ENCODE results near the gene RAB6B. TPM values are rescaled to one million over a fixed set of nuclear protein-coding genes. Genes with fewer than 3 reads are reported as not detected.

Gene RAB6B
- total and polyA plus RNA-seq, 7 donors = 0.93 to 3.8 (median 2.0) TPM

DNA sequence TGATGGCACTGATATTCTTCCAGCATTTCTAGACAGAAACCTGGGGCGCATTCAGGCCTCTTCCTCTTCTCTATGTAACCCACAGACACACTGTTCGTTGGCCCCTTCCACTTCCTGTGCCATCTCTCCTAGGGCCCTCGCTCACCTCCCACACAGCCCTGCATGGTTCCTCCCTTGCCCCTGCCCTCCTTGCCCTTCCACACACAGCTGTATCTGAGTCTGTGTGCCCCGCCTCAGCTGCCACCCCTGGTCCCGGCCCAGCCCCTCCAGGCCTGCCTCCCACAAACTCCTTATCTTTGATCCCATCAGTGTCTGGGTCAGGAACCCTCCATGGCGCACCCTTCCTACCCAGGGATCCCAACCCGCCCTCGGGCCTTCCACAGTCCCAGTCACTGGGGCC is 37.9 kb downstream of the RAB6B start:
- no peaks in the 10 kb centered on the region for H3K4me1 ChIP-seq
- ATAC-seq = no peak
- TF ChIP-seq, protein P1, sequence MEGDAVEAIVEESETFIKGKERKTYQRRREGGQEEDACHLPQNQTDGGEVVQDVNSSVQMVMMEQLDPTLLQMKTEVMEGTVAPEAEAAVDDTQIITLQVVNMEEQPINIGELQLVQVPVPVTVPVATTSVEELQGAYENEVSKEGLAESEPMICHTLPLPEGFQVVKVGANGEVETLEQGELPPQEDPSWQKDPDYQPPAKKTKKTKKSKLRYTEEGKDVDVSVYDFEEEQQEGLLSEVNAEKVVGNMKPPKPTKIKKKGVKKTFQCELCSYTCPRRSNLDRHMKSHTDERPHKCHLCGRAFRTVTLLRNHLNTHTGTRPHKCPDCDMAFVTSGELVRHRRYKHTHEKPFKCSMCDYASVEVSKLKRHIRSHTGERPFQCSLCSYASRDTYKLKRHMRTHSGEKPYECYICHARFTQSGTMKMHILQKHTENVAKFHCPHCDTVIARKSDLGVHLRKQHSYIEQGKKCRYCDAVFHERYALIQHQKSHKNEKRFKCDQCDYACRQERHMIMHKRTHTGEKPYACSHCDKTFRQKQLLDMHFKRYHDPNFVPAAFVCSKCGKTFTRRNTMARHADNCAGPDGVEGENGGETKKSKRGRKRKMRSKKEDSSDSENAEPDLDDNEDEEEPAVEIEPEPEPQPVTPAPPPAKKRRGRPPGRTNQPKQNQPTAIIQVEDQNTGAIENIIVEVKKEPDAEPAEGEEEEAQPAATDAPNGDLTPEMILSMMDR (IDR thresholded peaks at IDR 0.05) = no peak
- intact Hi-C loops (cut with DNase I) = no loop called here
- DNase-seq = no peak
- H3K9me3 ChIP-seq = no peaks in the 10 kb centered on the region
- H3K27me3 ChIP-seq (ENCODE audit: insufficient read depth in 3 of 3, low read length in 2 of 3) = no peaks in the 10 kb centered on the region
- no peaks in the 10 kb centered on the region for H3K36me3 ChIP-seq (ENCODE audit: insufficient read depth in 1 of 2, low read depth in 1 of 2)
- no peak overlapping the region for H3K27ac ChIP-seq
- no peak overlapping the region for H3K4me3 ChIP-seq
- WGBS, 3 donors = 87 to 96% (median 92%) methylated on average over 8 of the region's 8 CpGs

GRCh38 chr3:133856316-133856715 is 39.4 kb downstream of the RAB6B start:
- TF ChIP-seq, protein P1 (IDR thresholded peaks at IDR 0.05) = no peak
- 59 to 69% (median 67%) methylated on average over 2 of the region's 2 CpGs for WGBS, 3 donors
- no peaks in the 10 kb centered on the region for H3K36me3 ChIP-seq (ENCODE audit: insufficient read depth in 1 of 2, low read depth in 1 of 2)
- intact Hi-C loops (cut with DNase I) = no loop called here
- ATAC-seq = no peak
- no peak for DNase-seq
- no peaks in the 10 kb centered on the region for H3K9me3 ChIP-seq
- no peaks in the 10 kb centered on the region for H3K4me1 ChIP-seq
- H3K27ac ChIP-seq = no peak overlapping the region
- H3K4me3 ChIP-seq = no peak overlapping the region
- H3K27me3 ChIP-seq (ENCODE audit: insufficient read depth in 3 of 3, low read length in 2 of 3) = no peaks in the 10 kb centered on the region

DNA sequence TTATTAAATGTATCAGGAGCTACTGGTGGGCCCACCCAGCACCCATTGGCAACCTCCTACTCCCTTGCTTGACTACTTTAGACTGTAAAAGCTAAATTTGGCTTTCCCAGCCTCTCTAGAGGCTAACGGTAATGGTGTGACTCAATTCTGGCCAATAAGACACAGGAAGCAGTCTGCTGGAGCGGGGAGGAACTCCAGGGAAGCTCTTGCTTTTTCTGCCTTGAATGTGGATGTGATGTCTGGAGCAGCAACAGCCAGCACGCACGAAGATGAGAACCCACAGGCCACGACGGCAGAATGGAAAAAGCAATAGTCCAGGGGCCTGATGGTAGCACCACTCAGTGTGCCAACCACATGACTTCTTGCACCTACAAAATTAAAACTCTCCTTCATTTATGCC is 39.9 kb downstream of the RAB6B start:
- no peaks in the 10 kb centered on the region for H3K36me3 ChIP-seq (ENCODE audit: insufficient read depth in 1 of 2, low read depth in 1 of 2)
- no peak overlapping the region for H3K4me3 ChIP-seq
- 73 to 82% (median 75%) methylated on average over 6 of the region's 6 CpGs for WGBS, 3 donors
- no peaks in the 10 kb centered on the region for H3K9me3 ChIP-seq
- no peaks in the 10 kb centered on the region for H3K4me1 ChIP-seq
- TF ChIP-seq, protein P1 (IDR thresholded peaks at IDR 0.05) = no peak
- intact Hi-C loops (cut with DNase I) = no loop called here
- ATAC-seq = no peak
- no peak overlapping the region for H3K27ac ChIP-seq
- DNase-seq = no peak
- H3K27me3 ChIP-seq (ENCODE audit: insufficient read depth in 3 of 3, low read length in 2 of 3) = no peaks in the 10 kb centered on the region

- H3K27me3 ChIP-seq (ENCODE audit: insufficient read depth in 3 of 3, low read length in 2 of 3) = no peaks in the 10 kb centered on the region
- no peaks in the 10 kb centered on the region for H3K4me1 ChIP-seq
- DNase-seq = no peak
- H3K9me3 ChIP-seq = no peaks in the 10 kb centered on the region
- H3K36me3 ChIP-seq (ENCODE audit: insufficient read depth in 1 of 2, low read depth in 1 of 2) = no peaks in the 10 kb centered on the region
- no peak overlapping the region for H3K4me3 ChIP-seq
- TF ChIP-seq, protein P1 (IDR thresholded peaks at IDR 0.05) = no peak
- WGBS, 3 donors = 80 to 90% (median 82%) methylated on average over 4 of the region's 4 CpGs
- intact Hi-C loops (cut with DNase I) = no loop called here
- ATAC-seq = no peak
- no peak overlapping the region for H3K27ac ChIP-seq
Measured at GRCh38 chr3:133855002-133855370, 40.7 kb downstream of the RAB6B start.

- intact Hi-C loops (cut with DNase I) = no loop called here
- DNase-seq = no peak
- no peak for ATAC-seq
- H3K36me3 ChIP-seq (ENCODE audit: insufficient read depth in 1 of 2, low read depth in 1 of 2) = no peaks in the 10 kb centered on the region
- TF ChIP-seq, protein P1 (IDR thresholded peaks at IDR 0.05) = no peak
- no peaks in the 10 kb centered on the region for H3K27me3 ChIP-seq (ENCODE audit: insufficient read depth in 3 of 3, low read length in 2 of 3)
- H3K9me3 ChIP-seq = no peaks in the 10 kb centered on the region
- H3K4me3 ChIP-seq = no peak overlapping the region
- no peak overlapping the region for H3K27ac ChIP-seq
- H3K4me1 ChIP-seq = no peaks in the 10 kb centered on the region
- 62 to 75% (median 71%) methylated on average over 5 of the region's 5 CpGs for WGBS, 3 donors
Measured at GRCh38 chr3:133854264-133855001, 41.2 kb downstream of the RAB6B start.
